ENCODE results near the gene AMBRA1. TPM values are rescaled to one million over a fixed set of nuclear protein-coding genes. Genes with fewer than 3 reads are reported as not detected.

AMBRA1 gene
- total RNA-seq (2022; extraction: Qiagen RNA extraction; ENCODE audit: low read depth) = 15.3 to 17.4 TPM (median 16.8 TPM) in 5 replicates

DNA sequence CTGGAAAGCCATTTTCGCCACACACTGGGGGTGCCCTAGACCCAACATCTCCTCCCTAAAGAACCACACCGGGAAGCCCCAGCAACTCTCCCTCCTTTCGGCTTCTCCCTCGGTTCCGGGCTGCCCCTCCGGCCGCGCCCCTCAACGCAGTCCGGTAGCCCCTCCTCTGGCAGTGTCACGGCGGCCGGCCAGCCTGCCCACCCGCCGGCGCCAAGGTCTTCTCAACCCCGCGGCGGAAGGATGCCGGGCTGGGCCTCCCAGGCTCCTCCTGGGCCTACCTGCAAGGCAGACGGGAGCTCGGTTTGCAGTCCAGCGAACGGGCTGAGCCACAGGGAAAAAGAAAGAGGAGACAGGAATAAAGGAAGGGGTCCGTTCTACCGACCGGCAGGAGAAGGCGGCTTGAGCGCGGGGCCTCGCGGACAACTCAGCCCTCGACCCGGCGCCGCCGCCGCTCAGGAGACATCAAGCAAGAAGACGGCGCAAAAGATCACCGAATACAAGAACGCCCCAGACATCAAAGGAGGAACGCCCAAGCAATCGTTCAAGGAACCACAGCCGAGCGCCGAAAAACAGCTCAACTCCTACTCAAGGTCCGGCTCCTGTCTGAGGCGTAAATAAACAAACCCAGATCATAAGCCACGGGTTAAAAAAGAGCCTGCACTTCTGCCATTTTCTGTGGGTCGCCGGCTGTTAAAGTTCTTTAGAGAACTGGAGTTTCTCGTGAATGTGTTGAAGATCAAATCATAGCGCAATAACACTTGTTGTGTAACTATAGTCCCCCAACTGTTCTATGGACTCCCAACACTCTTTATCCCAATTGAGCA, at the start of gene AMBRA1:
Gene AMBRA1 (minus strand): TSS at position 474 of the 824 bp plus-strand sequence. CDS start 45,643 bp downstream, outside the sequence.

DNA sequence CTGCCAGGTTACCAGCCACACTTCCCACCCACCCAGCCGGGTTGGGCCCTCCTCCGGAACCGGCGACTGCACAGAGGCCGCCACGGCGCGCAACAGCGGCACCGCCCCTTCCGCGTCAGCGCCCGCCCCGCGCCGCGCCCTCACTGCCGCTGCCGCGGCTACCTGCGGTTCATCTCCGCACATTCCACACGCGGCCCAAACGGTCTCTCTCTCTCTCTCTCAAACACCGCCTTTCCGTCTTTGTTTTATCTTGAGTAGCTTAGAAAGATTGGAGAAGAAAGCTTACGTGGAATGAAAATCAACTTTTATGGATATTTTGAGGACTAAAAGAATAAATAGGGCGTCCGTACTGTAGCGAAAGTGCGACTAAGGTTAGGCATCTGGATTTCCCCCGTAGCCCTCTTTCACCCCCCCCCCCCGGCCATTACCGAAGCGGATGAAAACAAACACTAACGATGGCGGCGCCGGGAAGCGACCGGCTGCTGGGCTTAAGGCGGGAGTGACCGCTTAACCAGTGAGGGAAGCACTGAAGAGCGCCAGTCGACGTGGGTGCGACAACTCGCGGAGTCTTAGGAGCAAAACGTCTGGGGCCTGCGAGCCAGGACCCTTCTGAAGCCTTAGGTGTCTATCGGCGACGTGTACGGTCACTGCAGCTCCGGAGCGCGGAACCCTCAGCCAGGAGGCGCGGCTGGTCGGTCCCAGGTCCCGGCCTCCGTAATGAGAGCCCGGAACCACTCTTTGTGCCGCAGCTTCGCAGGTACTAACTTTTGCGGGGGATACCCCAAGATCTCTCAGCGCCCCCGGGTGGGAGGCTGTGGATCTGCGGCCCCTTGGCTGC, 23.5 kb upstream of the AMBRA1 start, which contains the start of the genes ATG13 and HARBI1:
Gene ATG13 (plus strand): TSS at position 420 of the 838 bp plus-strand sequence. CDS start 26,739 bp downstream, outside the sequence.
Gene HARBI1 (minus strand): TSS at position 94 of the 838 bp plus-strand sequence. CDS start 990 bp downstream, outside the sequence.

DNA sequence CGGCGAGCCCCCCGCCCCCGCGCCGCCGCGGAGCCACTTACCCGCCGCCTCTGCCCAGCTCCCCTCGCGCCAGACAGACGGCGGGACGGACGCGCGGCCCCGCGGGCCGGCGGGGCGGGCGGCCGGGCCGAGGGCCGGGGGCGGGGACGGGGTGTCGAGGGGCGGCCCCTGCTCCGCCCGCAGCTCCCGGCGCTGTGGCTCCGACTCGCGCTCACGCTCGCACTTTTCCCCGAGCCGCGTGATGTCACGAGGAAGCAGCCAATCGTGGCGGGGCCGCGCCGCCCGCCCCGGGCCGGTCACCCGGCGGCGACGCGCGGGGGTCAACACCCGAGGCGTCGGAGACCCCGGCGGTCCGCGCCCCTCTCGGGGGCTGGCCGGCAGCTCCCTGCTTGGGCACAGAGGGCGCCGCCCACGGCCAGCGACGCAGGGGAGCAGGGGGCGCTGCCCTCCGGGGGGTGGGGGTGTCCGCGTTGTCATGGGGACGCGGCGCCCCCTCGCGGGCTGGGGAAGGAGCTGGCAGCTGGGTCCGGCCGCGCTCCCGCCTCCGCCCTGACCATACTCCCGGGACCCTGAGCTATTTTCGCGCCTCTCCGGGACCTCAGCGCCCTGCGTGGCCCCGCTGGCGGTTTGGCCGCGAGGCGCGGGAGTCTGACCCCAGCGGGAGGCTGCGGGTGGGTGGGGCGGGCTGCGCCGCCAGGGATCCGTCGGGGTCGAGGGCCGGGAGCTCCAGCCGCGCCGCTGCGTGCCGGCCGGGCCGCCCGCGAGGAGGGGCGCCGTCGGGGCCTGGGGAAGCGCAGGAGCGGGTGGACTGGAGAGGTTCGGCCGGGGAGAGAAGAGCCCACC, 202.0 kb downstream of the AMBRA1 start, which contains the start of gene CHRM4:
Gene CHRM4 (minus strand): TSS at position 199 of the 843 bp plus-strand sequence. CDS start 5,219 bp downstream, outside the sequence.

DNA sequence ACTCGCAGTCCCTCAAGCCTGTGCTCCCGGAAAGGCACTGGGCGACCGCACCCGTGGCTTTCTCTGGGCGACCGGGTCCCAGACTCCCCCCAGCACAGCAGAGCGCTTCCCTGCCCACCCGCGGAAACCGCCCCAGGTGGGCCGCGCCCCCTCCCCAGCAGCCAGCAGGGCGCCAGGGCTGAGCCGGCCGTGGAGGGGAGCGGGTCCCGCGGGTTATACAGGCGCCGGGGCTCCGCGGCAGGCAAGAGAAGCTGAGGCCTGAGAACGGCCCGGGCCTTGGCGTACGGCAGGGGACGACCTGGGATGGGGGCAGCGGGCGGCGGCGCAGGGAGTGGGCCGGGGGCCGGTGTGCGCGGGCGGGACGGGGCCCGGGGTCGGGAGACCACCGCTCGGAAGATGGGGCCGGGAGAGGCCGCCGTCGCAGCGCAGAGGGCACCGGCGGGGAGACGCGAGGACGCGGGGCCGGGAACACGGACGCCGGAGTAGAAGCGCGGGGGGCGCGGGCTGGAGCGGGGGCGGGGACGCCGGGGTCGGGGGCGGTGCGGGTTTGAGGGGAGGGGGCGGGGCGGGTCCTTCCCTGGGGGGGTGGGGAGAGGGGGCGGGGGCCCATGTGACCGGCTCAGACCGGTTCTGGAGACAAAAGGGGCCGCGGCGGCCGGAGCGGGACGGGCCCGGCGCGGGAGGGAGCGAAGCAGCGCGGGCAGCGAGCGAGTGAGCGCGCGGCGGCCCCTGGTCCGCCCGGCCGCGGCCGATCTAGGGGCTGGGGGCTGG, 212.6 kb downstream of the AMBRA1 start, which contains the start of gene MDK:
Gene MDK (plus strand): TSS at position 622 of the 771 bp plus-strand sequence. CDS start 389 bp downstream, outside the sequence.

DNA sequence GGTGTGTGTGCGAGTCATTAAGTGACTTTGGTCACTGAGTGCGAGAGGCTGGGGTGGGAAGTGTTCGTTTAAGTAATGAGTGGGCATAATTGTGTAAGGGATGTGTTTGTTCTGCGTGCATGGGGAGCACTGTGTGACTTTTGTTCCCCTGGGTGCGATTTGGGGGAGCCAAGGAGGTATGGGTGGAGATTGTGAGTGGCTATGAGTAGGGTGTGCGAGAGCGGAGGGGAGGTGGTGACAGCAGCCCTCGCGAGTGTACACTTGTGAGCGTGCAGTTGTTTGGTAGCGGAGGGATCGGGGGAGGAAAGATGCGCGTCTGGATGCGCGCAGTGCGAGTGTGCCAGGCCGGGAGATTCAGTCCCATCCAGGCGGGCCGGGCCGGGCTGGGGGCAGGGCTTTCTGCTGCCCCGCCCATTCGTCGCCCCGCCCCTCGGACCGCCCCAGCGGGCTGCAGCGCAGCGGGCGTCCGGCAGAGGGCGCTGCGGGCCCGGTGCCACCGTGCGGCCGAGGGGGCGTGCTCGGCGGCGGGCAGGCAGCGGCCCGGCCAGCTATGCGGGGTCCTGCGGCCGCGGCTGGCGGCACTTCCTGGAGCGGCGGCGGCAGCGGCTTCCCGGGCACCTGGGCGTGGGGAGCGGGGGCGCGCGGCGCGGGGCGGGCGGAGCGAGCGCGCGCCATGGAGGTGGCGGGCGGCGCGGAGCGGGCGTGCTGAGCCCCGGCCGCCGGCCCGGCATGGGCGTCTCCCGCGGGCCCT, 246.8 kb downstream of the AMBRA1 start, which contains the start of gene DGKZ:
Gene DGKZ (plus strand): TSS at position 578 of the 751 bp plus-strand sequence. CDS start 197 bp downstream, outside the sequence.

Other genes with a start within 250 kb of the AMBRA1 start
- 38.1 to 55.2 TPM (median 46.4 TPM) in 5 replicates for gene DGKZ, start 246.6 kb downstream of the AMBRA1 start, total RNA-seq (2022; extraction: Qiagen RNA extraction; ENCODE audit: low read depth)
- gene MDK, start 212.4 kb downstream of the AMBRA1 start, total RNA-seq (2022; extraction: Qiagen RNA extraction; ENCODE audit: low read depth) = 17.4 to 20.2 TPM (median 18.4 TPM) in 5 replicates
- 0.56 to 1.0 TPM (median 0.59 TPM) in 5 replicates for gene CHRM4, start 202.2 kb downstream of the AMBRA1 start, total RNA-seq (2022; extraction: Qiagen RNA extraction; ENCODE audit: low read depth)
- gene HARBI1, start 23.2 kb upstream of the AMBRA1 start, total RNA-seq (2022; extraction: Qiagen RNA extraction; ENCODE audit: low read depth) = 4.7 to 6.8 TPM (median 5.6 TPM) in 5 replicates
- 52.5 to 61.4 TPM (median 55.8 TPM) in 5 replicates for gene ATG13, start 23.5 kb upstream of the AMBRA1 start, total RNA-seq (2022; extraction: Qiagen RNA extraction; ENCODE audit: low read depth)
- 56.6 to 66.4 TPM (median 59.9 TPM) in 5 replicates for gene ARHGAP1, start 106.6 kb upstream of the AMBRA1 start, total RNA-seq (2022; extraction: Qiagen RNA extraction; ENCODE audit: low read depth)
- 14.3 to 21.4 TPM (median 17.2 TPM) in 5 replicates for gene ZNF408, start 107.0 kb upstream of the AMBRA1 start, total RNA-seq (2022; extraction: Qiagen RNA extraction; ENCODE audit: low read depth)
- 1.9 to 3.1 TPM (median 2.1 TPM) in 5 replicates for gene F2, start 125.2 kb upstream of the AMBRA1 start, total RNA-seq (2022; extraction: Qiagen RNA extraction; ENCODE audit: low read depth)